ENCODE data around the gene FOXD4L6.
"Not testable (repeated sequence)": the region's sequence is repeated elsewhere in the genome, so short reads cannot be mapped to it uniquely, and the experiment has no call there.

The FOXD4L6 gene

DNA sequence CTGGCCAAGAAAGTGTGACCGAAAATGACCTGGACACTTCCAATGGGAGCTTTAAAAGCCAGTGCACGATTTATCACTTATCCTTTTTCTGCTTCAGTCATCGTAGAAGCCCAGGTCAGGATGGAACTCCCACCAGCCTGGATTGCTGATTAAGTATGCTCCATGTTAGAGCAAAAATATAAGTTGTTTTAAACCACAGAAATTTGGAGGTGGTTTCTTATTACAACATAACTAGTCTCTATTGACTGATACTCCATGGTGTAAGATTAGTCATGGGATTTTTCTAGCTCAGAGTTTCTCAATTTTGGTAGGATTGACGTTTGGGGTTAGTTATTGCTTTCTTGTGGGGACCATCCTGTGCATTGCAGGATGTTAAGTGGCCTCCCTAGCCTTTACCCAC lies 29.7 kb downstream of the FOXD4L6 start:
- DNase-seq = not testable (repeated sequence)

GRCh38 chr9:41095060-41095459 lies 33.4 kb downstream of the FOXD4L6 start:
- DNase-seq = not testable (repeated sequence)

DNA sequence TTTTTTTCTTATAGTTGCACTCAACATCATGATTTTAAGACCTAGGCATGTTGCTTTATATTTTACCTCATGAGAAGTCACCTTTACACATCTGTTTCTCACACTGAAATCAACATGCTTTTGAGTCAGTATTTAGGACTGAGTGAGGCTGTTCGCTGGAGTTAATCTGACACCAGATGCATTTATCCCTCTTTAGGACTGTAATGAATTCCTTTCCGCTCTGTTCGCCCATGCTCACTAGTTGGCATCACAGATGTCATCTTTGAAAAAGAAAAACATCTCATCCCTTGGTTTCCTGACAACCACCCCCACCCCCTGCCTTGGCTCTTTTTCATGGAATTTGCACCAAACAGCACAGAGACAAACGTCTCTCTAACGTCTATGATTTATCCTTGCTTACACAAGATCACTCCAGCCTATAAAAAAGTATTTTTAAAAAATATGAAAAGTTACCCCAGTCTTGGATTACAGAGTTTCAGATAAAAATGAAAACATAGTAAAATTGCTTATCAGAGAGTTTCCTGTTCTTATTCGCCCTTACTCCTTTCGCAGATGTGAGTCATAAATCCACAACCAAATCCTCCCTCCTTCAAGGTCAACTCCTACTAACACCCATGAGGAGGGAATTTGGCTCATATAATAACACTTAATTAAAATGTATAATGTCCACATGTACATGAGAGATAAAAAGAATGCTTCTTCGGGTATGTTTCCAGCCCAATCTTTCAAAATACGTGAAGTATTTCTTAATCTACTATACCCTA lies 34.3 kb downstream of the FOXD4L6 start:
- DNase-seq = not testable (repeated sequence)

- DNase-seq = not testable (repeated sequence)
Measured at GRCh38 chr9:41090922-41091321, 37.6 kb downstream of the FOXD4L6 start.

DNA sequence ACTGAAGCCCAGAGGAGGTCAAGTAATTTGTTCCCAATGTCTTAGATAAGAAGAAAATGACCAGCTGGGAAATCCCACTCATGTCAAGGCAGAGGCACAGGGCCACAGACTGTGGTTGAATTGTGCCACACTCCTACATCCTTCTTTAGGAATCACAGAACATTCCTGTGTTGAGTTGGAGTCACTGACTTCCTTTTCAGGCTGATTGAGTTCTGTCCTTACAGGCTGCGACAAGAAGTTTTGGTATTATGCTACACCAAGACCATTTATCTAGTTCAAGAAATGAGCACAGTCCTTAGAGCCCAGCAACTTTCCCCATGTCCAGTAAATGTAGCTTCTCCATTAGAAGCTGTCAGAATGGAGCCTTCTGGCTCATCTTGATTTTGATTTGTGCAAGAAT lies 38.1 kb downstream of the FOXD4L6 start:
- not testable (repeated sequence) for DNase-seq

- not testable (repeated sequence) for DNase-seq
Measured at GRCh38 chr9:41088450-41089059, 39.9 kb downstream of the FOXD4L6 start.

DNA sequence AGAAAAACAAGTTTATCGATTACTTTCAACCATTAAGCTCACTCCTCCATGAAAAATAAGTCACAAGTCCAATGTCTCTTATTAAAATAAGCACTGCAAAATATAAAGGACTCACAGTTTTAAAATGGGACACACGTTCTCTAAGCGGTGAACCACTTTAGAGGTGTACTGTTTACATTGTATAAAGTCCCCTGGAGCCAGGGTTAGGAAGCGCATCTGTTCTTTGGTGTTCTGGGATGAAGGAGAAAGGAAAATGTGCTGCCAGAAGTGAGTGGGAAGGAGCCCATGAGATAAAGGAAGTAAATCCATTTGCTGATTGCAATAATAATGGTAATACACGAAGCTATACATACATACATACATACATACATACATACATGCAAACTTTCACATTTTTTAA lies 40.6 kb downstream of the FOXD4L6 start:
- DNase-seq = not testable (repeated sequence)

GRCh38 chr9:41087157-41087780 lies 41.2 kb downstream of the FOXD4L6 start:
- not testable (repeated sequence) for DNase-seq

DNA sequence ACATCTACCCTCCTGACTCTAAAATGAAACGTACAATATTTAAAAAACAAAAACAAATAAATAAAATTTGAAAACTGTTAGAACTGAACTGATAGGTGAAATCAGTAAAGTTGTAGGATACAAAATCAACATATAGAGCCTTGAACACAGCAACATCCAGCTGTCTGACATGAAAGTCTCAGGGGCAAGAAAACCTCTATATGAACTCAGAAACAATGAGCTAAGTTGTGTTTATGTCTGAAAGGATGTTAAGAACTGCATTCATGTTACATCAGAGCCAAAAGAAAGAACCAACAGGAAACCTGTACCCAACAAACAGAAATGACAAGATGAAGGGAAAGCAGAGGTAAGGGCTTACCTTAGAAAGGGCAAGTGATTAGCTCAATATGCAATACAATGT lies 41.8 kb downstream of the FOXD4L6 start:
- not testable (repeated sequence) for DNase-seq

- not testable (repeated sequence) for DNase-seq
Measured at GRCh38 chr9:41086215-41086614, 42.3 kb downstream of the FOXD4L6 start.

- DNase-seq = not testable (repeated sequence)
Measured at GRCh38 chr9:41082358-41082757, 46.1 kb downstream of the FOXD4L6 start.

- DNase-seq = not testable (repeated sequence)
Measured at GRCh38 chr9:41079464-41079863, 49.0 kb downstream of the FOXD4L6 start.

DNA sequence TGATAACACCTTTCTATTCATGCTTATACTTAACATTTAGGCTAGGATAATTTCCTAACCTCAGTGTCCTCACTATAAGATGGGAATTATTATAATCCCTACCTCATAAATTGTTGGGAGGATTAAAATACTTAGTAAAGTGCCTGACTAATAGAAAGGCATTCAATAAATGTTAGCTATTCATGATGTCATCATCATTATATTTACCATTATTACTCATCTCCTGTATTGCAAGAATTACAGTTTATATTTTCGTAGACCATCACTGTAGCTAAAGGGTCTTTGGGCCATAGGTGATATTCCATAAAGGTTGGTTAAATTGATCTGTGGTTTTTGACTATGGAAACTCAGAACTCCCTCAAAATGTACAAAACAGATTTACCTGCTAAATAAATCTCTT lies 50.9 kb downstream of the FOXD4L6 start:
- DNase-seq = not testable (repeated sequence)

Measured in NCI-H1417 (cell line).